ENCODE measurements around the gene PLPP4.

GRCh38 chr10:120571266-120571665 is 114.2 kb downstream of the PLPP4 start:
- TF ChIP-seq, protein P1, sequence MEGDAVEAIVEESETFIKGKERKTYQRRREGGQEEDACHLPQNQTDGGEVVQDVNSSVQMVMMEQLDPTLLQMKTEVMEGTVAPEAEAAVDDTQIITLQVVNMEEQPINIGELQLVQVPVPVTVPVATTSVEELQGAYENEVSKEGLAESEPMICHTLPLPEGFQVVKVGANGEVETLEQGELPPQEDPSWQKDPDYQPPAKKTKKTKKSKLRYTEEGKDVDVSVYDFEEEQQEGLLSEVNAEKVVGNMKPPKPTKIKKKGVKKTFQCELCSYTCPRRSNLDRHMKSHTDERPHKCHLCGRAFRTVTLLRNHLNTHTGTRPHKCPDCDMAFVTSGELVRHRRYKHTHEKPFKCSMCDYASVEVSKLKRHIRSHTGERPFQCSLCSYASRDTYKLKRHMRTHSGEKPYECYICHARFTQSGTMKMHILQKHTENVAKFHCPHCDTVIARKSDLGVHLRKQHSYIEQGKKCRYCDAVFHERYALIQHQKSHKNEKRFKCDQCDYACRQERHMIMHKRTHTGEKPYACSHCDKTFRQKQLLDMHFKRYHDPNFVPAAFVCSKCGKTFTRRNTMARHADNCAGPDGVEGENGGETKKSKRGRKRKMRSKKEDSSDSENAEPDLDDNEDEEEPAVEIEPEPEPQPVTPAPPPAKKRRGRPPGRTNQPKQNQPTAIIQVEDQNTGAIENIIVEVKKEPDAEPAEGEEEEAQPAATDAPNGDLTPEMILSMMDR (IDR thresholded peaks at IDR 0.05): no peak
- no peak for TF ChIP-seq POLR2A (IDR thresholded peaks at IDR 0.05)
